DND-41 (cell line): Measurements from ENCODE around the gene CHSY1.

Experiments
- EZH2 ChIP-seq: IDR thresholded peaks from 3 replicates; pipeline ENCODE4 v1.6.1; 2012; ENCODE audit warnings: borderline replicate concordance, low read depth, mild to moderate bottlenecking, moderate library complexity, low read length, inconsistent platforms; ENCODE audit not compliant: severe bottlenecking
- TF ChIP-seq, protein P1 (sequence below): IDR thresholded peaks from 2 replicates; pipeline ENCODE4 v1.5.1; 2012; ENCODE audit warnings: borderline replicate concordance, low read length, moderate library complexity, mild to moderate bottlenecking; ENCODE audit not compliant: poor library complexity, severe bottlenecking; ENCODE audit errors: extremely low read depth

DNA sequence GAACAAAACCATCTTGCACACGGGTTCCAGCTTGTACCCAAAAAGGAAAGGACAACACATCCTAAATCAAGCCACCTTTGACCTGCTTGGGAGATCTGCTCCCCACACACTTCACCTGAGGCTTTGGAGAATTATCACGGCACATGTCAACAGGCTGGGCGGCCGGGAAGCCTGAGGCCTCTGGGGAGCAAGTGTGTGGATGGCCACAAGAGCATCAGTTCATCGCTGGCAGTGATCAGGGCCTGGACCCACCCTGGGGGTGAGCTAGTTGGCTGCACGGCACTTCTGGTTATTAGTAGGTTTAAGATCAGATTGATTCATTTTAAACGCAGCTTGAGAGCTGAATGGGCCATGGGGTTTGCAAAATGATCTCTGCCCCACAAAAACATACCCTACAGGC lies 108.5 kb downstream of the CHSY1 start:
- TF ChIP-seq, protein P1, sequence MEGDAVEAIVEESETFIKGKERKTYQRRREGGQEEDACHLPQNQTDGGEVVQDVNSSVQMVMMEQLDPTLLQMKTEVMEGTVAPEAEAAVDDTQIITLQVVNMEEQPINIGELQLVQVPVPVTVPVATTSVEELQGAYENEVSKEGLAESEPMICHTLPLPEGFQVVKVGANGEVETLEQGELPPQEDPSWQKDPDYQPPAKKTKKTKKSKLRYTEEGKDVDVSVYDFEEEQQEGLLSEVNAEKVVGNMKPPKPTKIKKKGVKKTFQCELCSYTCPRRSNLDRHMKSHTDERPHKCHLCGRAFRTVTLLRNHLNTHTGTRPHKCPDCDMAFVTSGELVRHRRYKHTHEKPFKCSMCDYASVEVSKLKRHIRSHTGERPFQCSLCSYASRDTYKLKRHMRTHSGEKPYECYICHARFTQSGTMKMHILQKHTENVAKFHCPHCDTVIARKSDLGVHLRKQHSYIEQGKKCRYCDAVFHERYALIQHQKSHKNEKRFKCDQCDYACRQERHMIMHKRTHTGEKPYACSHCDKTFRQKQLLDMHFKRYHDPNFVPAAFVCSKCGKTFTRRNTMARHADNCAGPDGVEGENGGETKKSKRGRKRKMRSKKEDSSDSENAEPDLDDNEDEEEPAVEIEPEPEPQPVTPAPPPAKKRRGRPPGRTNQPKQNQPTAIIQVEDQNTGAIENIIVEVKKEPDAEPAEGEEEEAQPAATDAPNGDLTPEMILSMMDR, result no peak
- TF ChIP-seq EZH2, result no peak
